ENCODE data around the gene PTPRK.

PTPRK gene

DNA sequence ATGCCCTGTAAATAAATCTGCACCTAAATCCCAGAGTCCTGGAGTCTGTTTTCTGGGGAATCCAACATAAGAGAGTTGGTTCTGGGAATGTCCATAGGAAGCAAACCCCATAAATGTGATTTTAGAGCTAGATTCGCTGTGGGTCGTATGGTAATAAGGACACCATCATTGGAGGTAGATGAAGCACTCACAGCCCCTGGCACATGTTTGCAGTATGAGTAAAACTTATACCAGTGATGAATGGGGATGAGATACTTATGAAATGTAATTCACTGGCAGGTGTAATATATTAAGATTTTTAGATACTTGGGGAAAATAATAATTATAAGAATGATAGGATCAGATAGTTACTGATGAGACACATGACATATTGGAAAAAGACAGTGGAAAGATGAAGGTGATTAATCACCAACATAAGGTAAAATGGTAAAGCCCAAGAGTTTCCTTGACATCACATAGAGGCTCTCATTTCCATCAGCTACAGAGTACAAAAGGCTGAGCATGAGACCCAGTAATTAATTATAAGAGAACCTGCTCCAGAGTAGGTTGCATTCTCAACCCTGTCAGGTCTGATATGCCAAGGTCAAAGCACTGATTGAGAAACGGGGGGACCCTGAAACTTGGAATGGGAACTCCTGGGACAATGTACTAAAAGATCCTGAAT lies 574.8 kb downstream of the PTPRK start:
- Mint-ChIP-seq H3K27me3 (ENCODE audit: low read depth) (no peaks in the 10 kb centered on the region), H3K36me3 (ENCODE audit: low read depth) (no peaks in the 10 kb centered on the region), H3K4me1 (no peaks in the 10 kb centered on the region), H3K4me3 (no peak overlapping the region), H3K27ac (no peak overlapping the region), H3K9me3 (no peaks in the 10 kb centered on the region)
- TF ChIP-seq, protein P1, sequence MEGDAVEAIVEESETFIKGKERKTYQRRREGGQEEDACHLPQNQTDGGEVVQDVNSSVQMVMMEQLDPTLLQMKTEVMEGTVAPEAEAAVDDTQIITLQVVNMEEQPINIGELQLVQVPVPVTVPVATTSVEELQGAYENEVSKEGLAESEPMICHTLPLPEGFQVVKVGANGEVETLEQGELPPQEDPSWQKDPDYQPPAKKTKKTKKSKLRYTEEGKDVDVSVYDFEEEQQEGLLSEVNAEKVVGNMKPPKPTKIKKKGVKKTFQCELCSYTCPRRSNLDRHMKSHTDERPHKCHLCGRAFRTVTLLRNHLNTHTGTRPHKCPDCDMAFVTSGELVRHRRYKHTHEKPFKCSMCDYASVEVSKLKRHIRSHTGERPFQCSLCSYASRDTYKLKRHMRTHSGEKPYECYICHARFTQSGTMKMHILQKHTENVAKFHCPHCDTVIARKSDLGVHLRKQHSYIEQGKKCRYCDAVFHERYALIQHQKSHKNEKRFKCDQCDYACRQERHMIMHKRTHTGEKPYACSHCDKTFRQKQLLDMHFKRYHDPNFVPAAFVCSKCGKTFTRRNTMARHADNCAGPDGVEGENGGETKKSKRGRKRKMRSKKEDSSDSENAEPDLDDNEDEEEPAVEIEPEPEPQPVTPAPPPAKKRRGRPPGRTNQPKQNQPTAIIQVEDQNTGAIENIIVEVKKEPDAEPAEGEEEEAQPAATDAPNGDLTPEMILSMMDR (IDR thresholded peaks at IDR 0.05; ENCODE audit: unreplicated experiment in 3 of 3), result no peak

DNA sequence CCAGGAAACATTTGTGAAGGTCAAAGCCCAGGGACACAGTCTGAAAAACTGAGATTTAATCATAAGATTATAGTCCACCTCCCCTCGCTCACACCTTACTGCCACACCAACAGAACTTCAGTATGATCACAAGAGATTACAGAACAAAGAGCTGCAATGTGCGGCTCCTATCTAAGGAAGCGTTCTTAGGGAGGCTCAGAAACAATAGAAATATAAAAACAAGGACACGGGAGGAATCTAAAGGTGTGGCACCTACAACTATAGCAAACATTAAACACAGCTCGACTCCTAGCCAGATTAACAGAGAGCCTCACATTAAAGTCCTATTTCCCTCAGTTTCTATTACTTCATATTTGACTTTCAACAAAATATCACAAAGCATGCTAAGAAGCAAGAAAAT lies 579.2 kb downstream of the PTPRK start:
- Mint-ChIP-seq H3K27me3 (ENCODE audit: low read depth) (no peaks in the 10 kb centered on the region), H3K9me3 (no peaks in the 10 kb centered on the region), H3K4me3 (no peak overlapping the region), H3K4me1 (no peaks in the 10 kb centered on the region), H3K27ac (peak overlapping the region in 2 of 3 experiments; percentile 10 to 13), H3K36me3 (ENCODE audit: low read depth) (no peaks in the 10 kb centered on the region)
- TF ChIP-seq, protein P1 (IDR thresholded peaks at IDR 0.05; ENCODE audit: unreplicated experiment in 3 of 3), result no peak

DNA sequence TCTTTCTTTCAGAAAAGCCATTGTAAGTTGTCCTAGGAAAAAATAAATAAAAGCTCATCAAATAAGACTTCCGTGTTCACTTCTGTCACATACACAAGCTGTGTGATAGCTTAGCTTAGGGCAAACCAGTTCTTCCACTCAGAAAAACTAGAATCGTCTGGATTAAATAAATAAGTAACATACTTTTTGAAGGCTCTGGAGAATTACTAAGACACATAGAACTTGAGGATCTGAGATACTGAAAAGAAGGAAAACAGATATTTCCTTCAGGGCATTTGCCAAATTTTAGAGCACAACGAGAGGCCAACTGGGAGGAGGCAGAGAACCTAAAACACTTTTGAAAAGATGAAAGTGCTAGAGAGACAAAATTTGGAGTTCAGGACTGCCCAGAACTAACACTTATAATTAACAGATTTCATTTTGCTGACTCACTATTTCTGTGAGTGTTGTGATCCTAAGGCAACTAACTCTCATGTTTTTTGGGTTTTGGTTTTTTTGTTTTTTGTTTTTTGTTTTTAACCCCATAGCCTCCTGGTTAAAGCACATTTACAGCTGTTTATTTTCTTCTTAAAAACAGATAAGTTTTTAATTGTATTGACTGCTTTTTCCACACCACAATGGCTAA lies 580.8 kb downstream of the PTPRK start:
- Mint-ChIP-seq H3K27ac (peak overlapping the region in 2 of 3 experiments; percentile 23 to 26), H3K36me3 (ENCODE audit: low read depth) (no peaks in the 10 kb centered on the region)

DNA sequence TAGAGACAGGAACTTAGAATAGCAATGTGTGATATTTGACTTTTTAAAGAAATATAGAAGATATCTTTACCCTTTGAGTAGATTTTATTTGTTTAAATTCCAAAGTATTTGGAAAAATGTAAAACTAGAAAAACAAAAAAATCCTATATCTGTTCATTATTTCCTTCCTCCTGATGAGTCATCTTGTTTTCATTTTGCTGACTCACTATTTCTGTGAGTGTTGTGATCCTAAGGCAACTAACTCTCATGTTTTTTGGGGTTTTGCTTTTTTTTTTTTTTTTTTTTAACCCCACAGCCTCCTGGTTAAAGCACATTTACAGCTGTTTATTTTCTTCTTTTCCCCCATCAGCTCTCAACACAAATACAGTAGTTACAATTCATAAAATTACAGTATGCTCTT lies 581.7 kb downstream of the PTPRK start:
- Mint-ChIP-seq H3K27me3 (ENCODE audit: low read depth) (no peaks in the 10 kb centered on the region), H3K27ac (no peak overlapping the region), H3K9me3 (no peaks in the 10 kb centered on the region), H3K4me1 (no peaks in the 10 kb centered on the region), H3K36me3 (ENCODE audit: low read depth) (no peaks in the 10 kb centered on the region), H3K4me3 (no peak overlapping the region)
- TF ChIP-seq, protein P1 (IDR thresholded peaks at IDR 0.05; ENCODE audit: unreplicated experiment in 3 of 3), result no peak

More for the DNA sequence above, 580.8 kb downstream of the PTPRK start:
- Mint-ChIP-seq H3K27me3 (ENCODE audit: low read depth) (no peaks in the 10 kb centered on the region), H3K4me3 (no peak overlapping the region), H3K9me3 (no peaks in the 10 kb centered on the region), H3K4me1 (no peaks in the 10 kb centered on the region)
- TF ChIP-seq, protein P1 (IDR thresholded peaks at IDR 0.05; ENCODE audit: unreplicated experiment in 3 of 3), result no peak

DNA sequence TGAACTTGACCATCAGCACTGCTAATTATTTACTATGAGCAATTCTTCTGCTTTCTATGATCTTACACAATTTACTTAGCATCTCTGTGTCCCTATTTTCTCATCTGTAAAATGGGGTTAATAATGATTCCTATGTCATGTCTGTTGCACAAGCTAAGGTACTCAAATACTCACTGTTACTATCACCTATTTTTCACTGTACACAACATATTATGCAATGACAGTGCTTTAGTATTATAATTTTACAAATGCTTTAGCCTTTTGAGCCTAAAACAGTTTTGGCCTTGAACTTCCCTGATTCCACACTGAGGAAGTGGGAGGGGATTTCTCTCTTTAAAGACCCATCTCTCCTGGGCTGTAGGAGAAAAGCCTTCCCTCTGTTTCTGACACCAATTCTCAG lies 582.7 kb downstream of the PTPRK start:
- Mint-ChIP-seq H3K27me3 (ENCODE audit: low read depth) (no peaks in the 10 kb centered on the region), H3K36me3 (ENCODE audit: low read depth) (no peaks in the 10 kb centered on the region), H3K4me1 (no peaks in the 10 kb centered on the region), H3K9me3 (peaks cover 7% of the 10 kb centered on the region), H3K27ac (no peak overlapping the region), H3K4me3 (no peak overlapping the region)
- TF ChIP-seq, protein P1 (IDR thresholded peaks at IDR 0.05; ENCODE audit: unreplicated experiment in 3 of 3), result no peak

DNA sequence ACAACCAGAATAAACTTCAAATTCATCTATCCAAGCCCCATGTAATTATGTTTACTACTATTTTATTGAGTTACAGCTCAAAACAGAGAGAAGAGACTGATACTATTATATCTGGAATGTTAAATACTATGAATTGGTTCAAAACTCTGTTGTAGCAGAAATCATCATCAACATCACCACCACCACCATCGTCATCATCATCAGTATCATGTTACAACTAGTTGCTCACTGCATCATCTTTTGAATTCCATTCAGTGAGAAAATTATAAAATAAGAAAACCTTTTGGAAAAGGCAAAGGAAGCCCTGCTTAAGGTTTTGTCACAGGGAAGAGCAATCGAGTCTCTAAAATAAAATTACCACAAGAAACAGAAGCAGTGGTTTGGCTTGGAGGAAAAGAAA lies 583.3 kb downstream of the PTPRK start:
- H3K27ac Mint-ChIP-seq, result no peak overlapping the region
- H3K36me3 Mint-ChIP-seq (ENCODE audit: low read depth), result no peaks in the 10 kb centered on the region
- H3K9me3 Mint-ChIP-seq, result peaks cover 9% of the 10 kb centered on the region
- H3K4me1 Mint-ChIP-seq, result no peaks in the 10 kb centered on the region
- TF ChIP-seq, protein P1 (IDR thresholded peaks at IDR 0.05; ENCODE audit: unreplicated experiment in 3 of 3), result no peak
- no peaks in the 10 kb centered on the region for H3K27me3 Mint-ChIP-seq (ENCODE audit: low read depth)
- H3K4me3 Mint-ChIP-seq, result no peak overlapping the region

All from nephron (organoid).